ENCODE data around the gene SLC6A12. TPM values are rescaled to one million over a fixed set of nuclear protein-coding genes. Genes with fewer than 3 reads are reported as not detected.

Gene SLC6A12
- total RNA-seq, 1 experiment from 2014 or later: 2.1 TPM

DNA sequence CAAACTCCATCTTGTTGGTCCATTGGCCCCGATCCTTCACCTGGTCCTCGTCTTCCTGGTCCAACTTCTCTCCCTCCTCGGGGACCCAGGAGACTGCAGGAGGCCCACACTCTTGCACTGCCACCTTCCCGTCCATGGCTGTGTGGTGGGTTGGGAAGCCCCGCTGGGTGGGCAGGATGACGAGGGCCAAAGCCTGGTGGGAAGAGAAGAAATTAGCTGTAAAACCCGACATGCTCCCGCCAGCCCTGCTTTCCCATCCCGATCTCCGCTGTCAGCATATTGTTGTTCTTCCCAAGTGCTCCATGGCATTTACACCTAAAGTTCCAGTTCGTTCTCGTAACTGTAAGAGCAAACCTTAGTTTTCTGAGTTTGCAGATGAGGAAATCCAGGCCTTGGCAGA, 4.1 kb downstream of the SLC6A12 start:
- TF ChIP-seq, protein P1, sequence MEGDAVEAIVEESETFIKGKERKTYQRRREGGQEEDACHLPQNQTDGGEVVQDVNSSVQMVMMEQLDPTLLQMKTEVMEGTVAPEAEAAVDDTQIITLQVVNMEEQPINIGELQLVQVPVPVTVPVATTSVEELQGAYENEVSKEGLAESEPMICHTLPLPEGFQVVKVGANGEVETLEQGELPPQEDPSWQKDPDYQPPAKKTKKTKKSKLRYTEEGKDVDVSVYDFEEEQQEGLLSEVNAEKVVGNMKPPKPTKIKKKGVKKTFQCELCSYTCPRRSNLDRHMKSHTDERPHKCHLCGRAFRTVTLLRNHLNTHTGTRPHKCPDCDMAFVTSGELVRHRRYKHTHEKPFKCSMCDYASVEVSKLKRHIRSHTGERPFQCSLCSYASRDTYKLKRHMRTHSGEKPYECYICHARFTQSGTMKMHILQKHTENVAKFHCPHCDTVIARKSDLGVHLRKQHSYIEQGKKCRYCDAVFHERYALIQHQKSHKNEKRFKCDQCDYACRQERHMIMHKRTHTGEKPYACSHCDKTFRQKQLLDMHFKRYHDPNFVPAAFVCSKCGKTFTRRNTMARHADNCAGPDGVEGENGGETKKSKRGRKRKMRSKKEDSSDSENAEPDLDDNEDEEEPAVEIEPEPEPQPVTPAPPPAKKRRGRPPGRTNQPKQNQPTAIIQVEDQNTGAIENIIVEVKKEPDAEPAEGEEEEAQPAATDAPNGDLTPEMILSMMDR (IDR thresholded peaks at IDR 0.05; ENCODE audit: insufficient read depth in 1 of 2, low read depth in 1 of 2, low read length in 1 of 2, severe bottlenecking in 1 of 2, unreplicated experiment in 1 of 2): no peak
- peak overlapping the region; percentile 14 for H3K27ac Mint-ChIP-seq (ENCODE audit: unreplicated experiment)
- Histone ChIP-seq H3K36me3 (ENCODE audit: control insufficient read depth, insufficient read depth, low read length) (no peaks in the 10 kb centered on the region), H3K4me3 (ENCODE audit: low read depth, low read length) (no peak overlapping the region), H3K9me3 (no peaks in the 10 kb centered on the region), H3K27me3 (replicated peaks; ENCODE audit: control insufficient read depth, insufficient read depth, low read length) (no peaks in the 10 kb centered on the region), H3K4me1 (peaks cover 25% of the 10 kb centered on the region)
- no peak overlapping the region for H3K4me3 Mint-ChIP-seq (ENCODE audit: unreplicated experiment)
- BruUV-seq (replicated peaks): no TSS peak
- peaks cover 39% of the 10 kb centered on the region for H3K4me1 Mint-ChIP-seq (ENCODE audit: low read depth, unreplicated experiment)
- CTCF ChIA-PET: interaction anchor here (2.1 kb wide), 1 partner anchor 10 kb away, joined by 14 read pairs; no protein-coding TSS in a partner anchor
- DNase-seq: no peak
- peaks cover 2% of the 10 kb centered on the region for H3K27me3 Mint-ChIP-seq (ENCODE audit: insufficient read depth, unreplicated experiment)
- H3K9me3 Mint-ChIP-seq (ENCODE audit: unreplicated experiment): no peaks in the 10 kb centered on the region
- POLR2A ChIA-PET: interaction anchor here (0.6 to 0.7 kb wide), 2 partner anchors 70 to 309 kb away, joined by 3 read pairs; no protein-coding TSS in a partner anchor
- intact Hi-C loops (cut with micrococcal nuclease; ENCODE audit: unreplicated experiment): no loop called here
- no peaks in the 10 kb centered on the region for H3K36me3 Mint-ChIP-seq (ENCODE audit: insufficient read depth, unreplicated experiment)

DNA sequence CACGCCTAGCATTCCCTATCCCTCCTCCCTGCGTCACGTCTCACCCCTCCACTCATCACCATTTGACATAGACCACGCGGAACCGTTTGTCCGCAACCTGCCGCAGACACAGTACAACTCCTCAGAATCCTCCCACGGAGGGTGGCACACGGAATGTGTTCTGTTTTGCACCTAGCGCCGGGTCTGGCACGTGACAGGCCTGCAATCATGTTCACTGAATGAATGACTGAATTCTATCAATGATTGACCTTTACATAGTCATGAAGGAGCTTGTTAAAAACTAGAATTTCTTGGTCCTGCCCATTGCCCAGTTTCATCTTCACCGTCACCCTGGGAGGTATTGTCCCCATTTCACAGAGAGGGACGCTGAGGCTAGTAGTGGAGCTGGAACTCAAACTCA, 4.7 kb downstream of the SLC6A12 start:
- Mint-ChIP-seq H3K27me3 (ENCODE audit: insufficient read depth, unreplicated experiment) (peaks cover 4% of the 10 kb centered on the region), H3K27ac (ENCODE audit: unreplicated experiment) (no peak overlapping the region), H3K36me3 (ENCODE audit: insufficient read depth, unreplicated experiment) (no peaks in the 10 kb centered on the region), H3K4me1 (ENCODE audit: low read depth, unreplicated experiment) (peaks cover 39% of the 10 kb centered on the region), H3K4me3 (ENCODE audit: unreplicated experiment) (no peak overlapping the region), H3K9me3 (ENCODE audit: unreplicated experiment) (no peaks in the 10 kb centered on the region)
- TF ChIP-seq, protein P1 (IDR thresholded peaks at IDR 0.05; ENCODE audit: insufficient read depth in 1 of 2, low read depth in 1 of 2, low read length in 1 of 2, severe bottlenecking in 1 of 2, unreplicated experiment in 1 of 2): no peak
- CTCF ChIA-PET: interaction anchor here (2.1 kb wide), 1 partner anchor 11 kb away, joined by 14 read pairs; no protein-coding TSS in a partner anchor
- no peak for DNase-seq
- POLR2A ChIA-PET: interaction anchor here (0.6 kb wide), 1 partner anchor 70 kb away, joined by 3 read pairs; no protein-coding TSS in a partner anchor
- H3K4me1 ChIP-seq: peaks cover 26% of the 10 kb centered on the region
- H3K4me3 ChIP-seq (ENCODE audit: low read depth, low read length): no peak overlapping the region
- intact Hi-C loops (cut with micrococcal nuclease; ENCODE audit: unreplicated experiment): no loop called here
- no peaks in the 10 kb centered on the region for H3K36me3 ChIP-seq (ENCODE audit: control insufficient read depth, insufficient read depth, low read length)
- no TSS peak for BruUV-seq (replicated peaks)
- no peaks in the 10 kb centered on the region for H3K9me3 ChIP-seq
- H3K27me3 ChIP-seq (replicated peaks; ENCODE audit: control insufficient read depth, insufficient read depth, low read length): no peaks in the 10 kb centered on the region

DNA sequence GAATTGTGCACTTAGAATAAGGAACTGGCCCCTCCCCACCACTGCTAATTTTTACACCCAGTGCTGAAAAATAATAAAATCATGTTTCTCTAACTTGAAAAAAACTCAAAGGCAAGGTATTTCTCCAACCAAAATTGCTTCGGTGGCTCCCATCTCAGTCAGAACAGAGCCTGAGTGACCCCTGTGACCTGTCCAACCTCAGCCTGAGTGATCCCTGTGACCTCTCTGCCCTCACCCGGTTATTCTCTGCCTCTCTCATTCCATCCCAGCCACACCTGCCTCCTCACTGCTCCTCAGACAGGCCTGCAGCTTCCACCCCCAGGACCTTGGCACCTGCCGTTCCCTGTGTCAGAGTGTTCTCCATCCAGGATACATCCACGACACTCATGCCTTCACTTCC, 5.1 kb downstream of the SLC6A12 start:
- no peak overlapping the region for H3K4me3 Mint-ChIP-seq (ENCODE audit: unreplicated experiment)
- DNase-seq: no peak
- BruUV-seq (replicated peaks): no TSS peak
- TF ChIP-seq, protein P1 (IDR thresholded peaks at IDR 0.05; ENCODE audit: insufficient read depth in 1 of 2, low read depth in 1 of 2, low read length in 1 of 2, severe bottlenecking in 1 of 2, unreplicated experiment in 1 of 2): no peak
- H3K9me3 Mint-ChIP-seq (ENCODE audit: unreplicated experiment): no peaks in the 10 kb centered on the region
- CTCF ChIA-PET: no interaction called here
- H3K27me3 Mint-ChIP-seq (ENCODE audit: insufficient read depth, unreplicated experiment): peaks cover 5% of the 10 kb centered on the region
- no peaks in the 10 kb centered on the region for H3K9me3 ChIP-seq
- peaks cover 35% of the 10 kb centered on the region for H3K4me1 Mint-ChIP-seq (ENCODE audit: low read depth, unreplicated experiment)
- no peaks in the 10 kb centered on the region for H3K36me3 ChIP-seq (ENCODE audit: control insufficient read depth, insufficient read depth, low read length)
- no peaks in the 10 kb centered on the region for H3K36me3 Mint-ChIP-seq (ENCODE audit: insufficient read depth, unreplicated experiment)
- H3K4me3 ChIP-seq (ENCODE audit: low read depth, low read length): no peak overlapping the region
- peaks cover 29% of the 10 kb centered on the region for H3K4me1 ChIP-seq
- intact Hi-C loops (cut with micrococcal nuclease; ENCODE audit: unreplicated experiment): no loop called here
- H3K27me3 ChIP-seq (replicated peaks; ENCODE audit: control insufficient read depth, insufficient read depth, low read length): no peaks in the 10 kb centered on the region
- POLR2A ChIA-PET: no interaction called here
- no peak overlapping the region for H3K27ac Mint-ChIP-seq (ENCODE audit: unreplicated experiment)
